Activated effector memory CD4-positive, alpha-beta T cell treated with anti-CD3 and anti-CD28 coated beads, Interleukin-2, amount 50 U/mL, for 16 hours (primary cell): ENCODE measurements around the gene CRTC1.

ENCODE experiments used
- DNase-seq: peaks from one replicate; pipeline ENCODE4 v3.0.0-alpha.2; 2020

CRTC1 gene

GRCh38 chr19:18754501-18754900 lies 71.0 kb downstream of the CRTC1 start:
- no peak for DNase-seq

GRCh38 chr19:18756896-18757295 lies 73.4 kb downstream of the CRTC1 start:
- DNase-seq, result no peak

GRCh38 chr19:18759304-18759994 lies 76.0 kb downstream of the CRTC1 start:
- DNase-seq, result no peak

GRCh38 chr19:18759995-18760426 lies 76.5 kb downstream of the CRTC1 start:
- DNase-seq, result no peak

GRCh38 chr19:18760440-18761383 lies 77.2 kb downstream of the CRTC1 start:
- no peak for DNase-seq

- DNase-seq, result no peak
These were observed 78.1 kb downstream of the CRTC1 start for GRCh38 chr19:18761531-18762110.

GRCh38 chr19:18762125-18763023 lies 78.9 kb downstream of the CRTC1 start:
- no peak for DNase-seq

- DNase-seq, result no peak
These were observed 80.5 kb downstream of the CRTC1 start for GRCh38 chr19:18763674-18764590.

- no peak for DNase-seq
These were observed 81.1 kb downstream of the CRTC1 start for GRCh38 chr19:18764591-18765051.

- DNase-seq, result no peak
These were observed 81.7 kb downstream of the CRTC1 start for GRCh38 chr19:18765224-18765623.

- no peak for DNase-seq
These were observed 84.7 kb downstream of the CRTC1 start for GRCh38 chr19:18768046-18768771.

GRCh38 chr19:18768997-18769891 lies 85.8 kb downstream of the CRTC1 start:
- DNase-seq, result no peak

- DNase-seq, result no peak
These were observed 86.6 kb downstream of the CRTC1 start for GRCh38 chr19:18769989-18770528.

GRCh38 chr19:18770663-18771327 lies 87.3 kb downstream of the CRTC1 start:
- no peak for DNase-seq

GRCh38 chr19:18771328-18772242 lies 88.1 kb downstream of the CRTC1 start:
- DNase-seq, result no peak

- DNase-seq, result no peak
These were observed 89.4 kb downstream of the CRTC1 start for GRCh38 chr19:18772620-18773587.
